HepG2 (cell line): ENCODE results near the gene PIH1D2. TPM values are rescaled to one million over a fixed set of nuclear protein-coding genes. Genes with fewer than 3 reads are reported as not detected.

Source experiments
- AHDC1 ChIP-seq: sonication (generic); formaldehyde crosslinking; IDR thresholded peaks from 2 replicates; pipeline ENCODE4 v1.5.1; 2020; ENCODE audit warnings: mild to moderate bottlenecking, missing genetic modification reagents, borderline replicate concordance
- ATAD3A ChIP-seq: sonication (generic); formaldehyde crosslinking; IDR thresholded peaks from 2 replicates; pipeline ENCODE4 v1.4.0; 2020; ENCODE audit warnings: missing genetic modification reagents
- CENPX ChIP-seq: sonication (generic); formaldehyde crosslinking; IDR thresholded peaks from 2 replicates; pipeline ENCODE4 v1.9.0; 2021; ENCODE audit warnings: mild to moderate bottlenecking, missing genetic modification reagents, moderate library complexity
- ETV5 ChIP-seq: IDR thresholded peaks from 2 replicates; pipeline ENCODE4 v1.6.1; 2018; ENCODE audit warnings: missing biosample characterization, missing genetic modification reagents, inconsistent platforms, borderline replicate concordance
- HMG20B ChIP-seq: conservative IDR thresholded peaks from 2 replicates; pipeline ENCODE4 v1.6.1; 2016; ENCODE audit warnings: missing genetic modification reagents, missing compliant biosample characterization
- HNF1B ChIP-seq: sonication (generic); formaldehyde crosslinking; IDR thresholded peaks from 2 replicates; pipeline ENCODE4 v1.5.1; 2020; ENCODE audit warnings: mild to moderate bottlenecking, moderate library complexity, missing genetic modification reagents
- HNRNPLL ChIP-seq: fragments of 200-400 bp; formaldehyde crosslinking; IDR thresholded peaks from 2 replicates; pipeline ENCODE4 v1.6.1; 2017; ENCODE audit warnings: mild to moderate bottlenecking, low read depth, low read length; ENCODE audit not compliant: poor library complexity, severe bottlenecking
- HOXA3 ChIP-seq: sonication (generic); formaldehyde crosslinking; IDR thresholded peaks from 2 replicates; pipeline ENCODE4 v1.5.0; 2020; ENCODE audit warnings: missing genetic modification reagents
- MBNL3 ChIP-seq: fragments of 250-450 bp; sonication (Bioruptor Pico); conservative IDR thresholded peaks from 2 replicates; pipeline ENCODE4 v1.8.0; 2022; ENCODE audit warnings: mild to moderate bottlenecking, inconsistent platforms
- PBX3 ChIP-seq: sonication (generic); formaldehyde crosslinking; IDR thresholded peaks from 2 replicates; pipeline ENCODE4 v1.8.1; 2023; ENCODE audit warnings: missing genetic modification reagents, inconsistent platforms, borderline replicate concordance
- TARDBP ChIP-seq: sonication (generic); formaldehyde crosslinking; IDR thresholded peaks from 2 replicates; pipeline ENCODE4 v1.8.0; 2022; ENCODE audit warnings: mild to moderate bottlenecking, missing genetic modification reagents
- ZFY ChIP-seq: sonication (generic); formaldehyde crosslinking; IDR thresholded peaks from 2 replicates; pipeline ENCODE4 v1.4.0; 2020; ENCODE audit warnings: missing genetic modification reagents
- ZNF224 ChIP-seq: sonication (generic); formaldehyde crosslinking; IDR thresholded peaks from 2 replicates; pipeline ENCODE4 v1.5.0; 2020; ENCODE audit warnings: mild to moderate bottlenecking, missing genetic modification reagents
- ZNF768 ChIP-seq: sonication (generic); formaldehyde crosslinking; IDR thresholded peaks from 2 replicates; pipeline ENCODE4 v1.4.0; 2020; ENCODE audit warnings: missing genetic modification reagents
- ZSCAN9 ChIP-seq: IDR thresholded peaks from 2 replicates; pipeline ENCODE4 v1.6.1; 2016; ENCODE audit warnings: borderline replicate concordance
- polyA plus RNA-seq, 8 experiments: library from polyadenylated mRNA; depleted of rRNA in 3 of 8; stranded (reverse) in 7 of 8; unstranded in 1 of 8; fragments of >200 nt; fragmentation: Illumina TruSeq in 4 of 8; extraction: Trizol in 4 of 8; gene quantifications; 2 replicates each; pipeline versions ENCODE4 v1.2.1 to v1.2.3, GENCODE V29; 2011 to 2016; ENCODE audit warnings: low read depth in 4 of 8, missing spikeins in 1 of 8, mixed read lengths in 1 of 8; ENCODE audit not compliant: insufficient read depth in 1 of 8
- total RNA-seq, 5 experiments: library from RNA; depleted of rRNA; stranded (reverse); fragments of >200 nt; fragmentation: Illumina TruSeq; extraction: Trizol; gene quantifications; 2 replicates each; pipeline ENCODE4 v1.2.3, GENCODE V29; 2016; ENCODE audit warnings: low read depth in 1 of 5
- TF ChIP-seq, protein P1 (sequence below): sonication (generic); formaldehyde crosslinking; IDR thresholded peaks from 2 replicates; pipeline ENCODE4 v1.4.0; 2020; ENCODE audit warnings: missing genetic modification reagents, borderline replicate concordance
- TF ChIP-seq, protein P2 (sequence below): sonication (generic); formaldehyde crosslinking; IDR thresholded peaks from 2 replicates; pipeline ENCODE4 v1.8.1; 2023; ENCODE audit warnings: mild to moderate bottlenecking, missing genetic modification reagents

PIH1D2 gene
- total and polyA plus RNA-seq, 2 of the 13 experiments (the other 11 are each of a cell fraction or from before 2014, with no cell fraction given), result 0.49 to 2.7 TPM

DNA sequence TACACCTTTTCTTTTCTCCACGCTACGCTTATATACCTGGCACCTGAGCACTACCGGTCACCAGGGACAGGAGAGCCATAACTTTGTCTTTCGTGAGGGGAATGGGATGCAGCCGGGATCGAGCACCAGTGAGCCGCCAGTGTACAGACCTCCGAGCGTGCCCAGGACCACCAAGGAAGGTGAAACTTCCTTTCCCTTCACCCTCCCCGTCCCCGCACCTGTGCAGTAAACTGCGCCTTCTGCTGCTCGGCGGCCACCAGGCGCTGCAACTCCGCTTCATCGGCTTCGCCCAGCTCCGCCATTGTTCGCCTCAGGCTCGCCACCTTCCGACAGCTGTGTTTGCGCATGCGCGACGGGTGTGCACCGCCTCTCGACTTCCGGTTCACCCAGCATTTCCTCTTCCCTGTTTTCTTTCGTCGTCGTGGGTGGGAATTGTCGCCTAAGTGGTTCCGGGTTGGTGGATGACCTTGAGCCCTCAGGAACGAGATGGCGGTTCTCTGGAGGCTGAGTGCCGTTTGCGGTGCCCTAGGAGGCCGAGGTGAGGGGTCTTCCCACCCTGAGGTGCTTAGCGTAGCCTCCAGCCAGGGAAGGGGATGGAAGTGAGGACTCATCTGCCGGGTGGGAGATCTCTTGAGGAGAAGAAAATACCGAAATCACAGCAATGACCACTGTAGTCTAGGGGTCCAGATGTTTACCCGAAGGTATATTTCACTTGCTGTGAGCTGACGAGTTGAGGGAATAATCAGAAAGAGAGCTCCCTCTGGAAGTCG, 12.8 kb upstream of the PIH1D2 start, which contains the start of the genes SDHD and TIMM8B (continued):
- TF ChIP-seq ZNF768, result peak; percentile 58; the same call in 1 of the 2 replicates
- TF ChIP-seq ETV5 (CRISPR knock-in tag), result peak; percentile 53; the same call in 1 of the 2 replicates
- peak; percentile 65; the same call in 1 of the 2 replicates for TF ChIP-seq ZFY (CRISPR knock-in tag)
- TF ChIP-seq ATAD3A (CRISPR knock-in tag), result no peak
- peak; percentile 80 for TF ChIP-seq HNF1B
- TF ChIP-seq HMG20B (CRISPR knock-in tag), result no peak
- TF ChIP-seq ZSCAN9 (CRISPR knock-in tag), result peak; percentile 90
- peak; percentile 74 for TF ChIP-seq TARDBP
- TF ChIP-seq, protein P1, sequence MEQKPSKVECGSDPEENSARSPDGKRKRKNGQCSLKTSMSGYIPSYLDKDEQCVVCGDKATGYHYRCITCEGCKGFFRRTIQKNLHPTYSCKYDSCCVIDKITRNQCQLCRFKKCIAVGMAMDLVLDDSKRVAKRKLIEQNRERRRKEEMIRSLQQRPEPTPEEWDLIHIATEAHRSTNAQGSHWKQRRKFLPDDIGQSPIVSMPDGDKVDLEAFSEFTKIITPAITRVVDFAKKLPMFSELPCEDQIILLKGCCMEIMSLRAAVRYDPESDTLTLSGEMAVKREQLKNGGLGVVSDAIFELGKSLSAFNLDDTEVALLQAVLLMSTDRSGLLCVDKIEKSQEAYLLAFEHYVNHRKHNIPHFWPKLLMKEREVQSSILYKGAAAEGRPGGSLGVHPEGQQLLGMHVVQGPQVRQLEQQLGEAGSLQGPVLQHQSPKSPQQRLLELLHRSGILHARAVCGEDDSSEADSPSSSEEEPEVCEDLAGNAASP (CRISPR knock-in tag), result 0 out of 2 replicates have a peak, but pooled peaks have one; percentile 50
- peak; percentile 43; the same call in 1 of the 2 replicates for TF ChIP-seq AHDC1 (CRISPR knock-in tag)
- TF ChIP-seq HNRNPLL, result peak; percentile 60
- TF ChIP-seq CENPX (CRISPR knock-in tag), result no peak
- peak; percentile 93 for TF ChIP-seq HOXA3 (CRISPR knock-in tag)
- no peak for TF ChIP-seq PBX3 (CRISPR knock-in tag)
- TF ChIP-seq, protein P2, sequence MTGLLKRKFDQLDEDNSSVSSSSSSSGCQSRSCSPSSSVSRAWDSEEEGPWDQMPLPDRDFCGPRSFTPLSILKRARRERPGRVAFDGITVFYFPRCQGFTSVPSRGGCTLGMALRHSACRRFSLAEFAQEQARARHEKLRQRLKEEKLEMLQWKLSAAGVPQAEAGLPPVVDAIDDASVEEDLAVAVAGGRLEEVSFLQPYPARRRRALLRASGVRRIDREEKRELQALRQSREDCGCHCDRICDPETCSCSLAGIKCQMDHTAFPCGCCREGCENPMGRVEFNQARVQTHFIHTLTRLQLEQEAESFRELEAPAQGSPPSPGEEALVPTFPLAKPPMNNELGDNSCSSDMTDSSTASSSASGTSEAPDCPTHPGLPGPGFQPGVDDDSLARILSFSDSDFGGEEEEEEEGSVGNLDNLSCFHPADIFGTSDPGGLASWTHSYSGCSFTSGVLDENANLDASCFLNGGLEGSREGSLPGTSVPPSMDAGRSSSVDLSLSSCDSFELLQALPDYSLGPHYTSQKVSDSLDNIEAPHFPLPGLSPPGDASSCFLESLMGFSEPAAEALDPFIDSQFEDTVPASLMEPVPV (CRISPR knock-in tag), result 0 out of 2 replicates have a peak, but pooled peaks have one; percentile 62
- TF ChIP-seq ZNF224 (CRISPR knock-in tag), result peak; percentile 63; the same call in 1 of the 2 replicates
- TF ChIP-seq MBNL3 (CRISPR knock-in tag), result no peak
